Stimulated activated naive B cell treated with anti-CD40 and anti-IgM and Interleukin-4, amounts not matched to agents 10 μg/mL and 1 μg/mL and 100 μg/mL, for 72 hours (primary cell): ENCODE measurements around the gene RBM20.
A peak's percentile ranks its signal among the peaks of the same experiment; 100 is the strongest.
"Not testable (repeated sequence)": the region's sequence is repeated elsewhere in the genome, so short reads cannot be mapped to it uniquely, and the experiment has no call there.

Experiments used
- ATAC-seq, 2 donors: fragments of 150-1000 bp; cut with Tn5 transposase; replicated peaks; 2 replicates each; pipeline ENCODE4 v1.10.0; 2021; ENCODE audit warnings: moderate library complexity in 1 of 2
- DNase-seq: peaks from one replicate; pipeline ENCODE4 v3.0.0; 2021
- H3K27ac Mint-ChIP-seq: one replicate; pipeline ENCODE4 v1.8.0; 2022; ENCODE audit warnings: mild to moderate bottlenecking, mixed read lengths
- H3K27me3 Mint-ChIP-seq, 2 donors: one replicate each; pipeline ENCODE4 v1.8.0; 2022; ENCODE audit warnings: mixed read lengths in 2 of 2
- H3K36me3 Mint-ChIP-seq, 2 donors: one replicate each; pipeline ENCODE4 v1.8.0; 2022; ENCODE audit warnings: mixed read lengths in 2 of 2, mild to moderate bottlenecking in 1 of 2
- H3K4me1 Mint-ChIP-seq, 2 donors: one replicate each; pipeline ENCODE4 v1.8.0; 2022; ENCODE audit warnings: mixed read lengths in 2 of 2, mild to moderate bottlenecking in 1 of 2
- H3K4me3 Mint-ChIP-seq, 2 donors: one replicate each; pipeline ENCODE4 v1.8.0; 2022; ENCODE audit warnings: mild to moderate bottlenecking in 2 of 2, mixed read lengths in 2 of 2, moderate library complexity in 1 of 2
- H3K9me3 Mint-ChIP-seq, 2 donors: one replicate each; pipeline ENCODE4 v1.8.0; 2022; ENCODE audit warnings: mixed read lengths in 2 of 2, mild to moderate bottlenecking in 1 of 2

Gene RBM20

DNA sequence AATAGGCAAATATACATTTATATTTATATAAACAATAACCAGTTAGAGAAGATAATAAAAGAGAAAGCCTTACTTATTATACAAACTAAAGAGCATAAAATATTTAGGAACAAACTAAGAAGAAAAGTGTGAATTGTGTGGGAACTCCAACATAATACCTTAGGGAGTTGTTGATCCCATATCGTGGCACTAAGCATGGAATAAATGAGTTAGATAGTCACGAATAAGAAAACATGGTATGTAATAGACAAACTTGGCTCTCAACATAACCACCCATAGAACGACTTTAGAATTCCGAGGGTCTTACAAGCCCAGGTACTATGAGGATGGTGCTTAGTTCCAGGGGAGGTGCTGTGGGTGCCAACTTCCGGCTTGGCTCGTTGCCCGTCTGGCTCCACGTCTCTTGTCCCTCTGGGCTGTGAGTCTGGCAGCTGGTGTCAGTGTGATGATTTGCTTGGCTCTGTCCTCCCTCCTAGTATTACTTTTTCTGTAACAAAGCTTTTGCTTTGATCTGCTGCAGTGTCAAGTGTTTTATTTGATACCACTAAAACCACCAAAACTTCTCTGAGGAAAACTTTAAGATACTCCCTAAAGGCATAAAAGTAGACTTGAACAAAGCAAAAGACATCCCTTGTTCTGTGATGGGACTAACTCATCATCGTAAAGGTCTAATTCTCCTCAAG lies 9.5 kb upstream of the RBM20 start:
- Mint-ChIP-seq H3K27me3 (peaks cover 12 to 23% of the 10 kb centered on the region in 2 donors), H3K36me3 (no peaks in the 10 kb centered on the region), H3K4me3 (no peak overlapping the region), H3K27ac (no peak overlapping the region), H3K4me1 (no peaks in the 10 kb centered on the region), H3K9me3 (no peaks in the 10 kb centered on the region)
- ATAC-seq (no peak), DNase-seq (no peak)

- Mint-ChIP-seq H3K4me1 (peaks cover 3 to 5% of the 10 kb centered on the region in 2 donors), H3K9me3 (no peaks in the 10 kb centered on the region), H3K27me3 (peaks cover 21 to 34% of the 10 kb centered on the region in 2 donors), H3K27ac (no peak overlapping the region), H3K36me3 (no peaks in the 10 kb centered on the region), H3K4me3 (no peak overlapping the region)
- no peak for ATAC-seq
- no peak for DNase-seq
Observed at GRCh38 chr10:110636572-110636931, 7.6 kb upstream of the RBM20 start.

- Mint-ChIP-seq H3K4me3 (no peak overlapping the region), H3K27ac (no peak overlapping the region), H3K27me3 (peaks cover 23 to 38% of the 10 kb centered on the region in 2 donors), H3K36me3 (no peaks in the 10 kb centered on the region), H3K9me3 (no peaks in the 10 kb centered on the region), H3K4me1 (peaks cover 3 to 5% of the 10 kb centered on the region in 2 donors)
- ATAC-seq = no peak
- DNase-seq = no peak
Observed at GRCh38 chr10:110636932-110637557, 7.1 kb upstream of the RBM20 start.

- Mint-ChIP-seq H3K36me3 (peaks cover 0 to under 1% of the 10 kb centered on the region in 2 donors), H3K9me3 (no peaks in the 10 kb centered on the region), H3K4me1 (peaks cover 6 to 8% of the 10 kb centered on the region in 2 donors), H3K4me3 (no peak overlapping the region), H3K27me3 (peaks cover 28 to 43% of the 10 kb centered on the region in 2 donors), H3K27ac (no peak overlapping the region)
- DNase-seq (no peak), ATAC-seq (no peak)
Observed at GRCh38 chr10:110637558-110638053, 6.5 kb upstream of the RBM20 start.

DNA sequence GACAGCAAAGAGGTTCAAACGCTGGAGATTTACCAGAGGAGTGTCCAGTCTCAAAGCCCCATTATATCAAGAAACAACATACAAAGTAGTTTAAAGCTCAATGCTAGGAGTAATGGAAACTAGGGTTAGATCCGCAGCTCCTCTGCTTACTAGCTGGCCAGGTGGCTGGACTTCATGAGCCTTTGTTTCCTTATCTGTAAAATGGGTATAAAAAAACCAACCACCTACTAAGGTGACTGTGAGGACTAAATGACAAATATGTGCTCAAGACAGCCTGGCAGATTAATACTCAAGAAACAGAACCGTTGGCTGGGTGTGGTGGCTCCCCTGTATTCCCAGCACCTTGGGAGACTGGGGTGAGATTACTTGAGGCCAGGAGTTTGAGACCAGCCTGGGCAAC lies 5.8 kb upstream of the RBM20 start:
- Mint-ChIP-seq H3K36me3 (peaks cover 0 to 2% of the 10 kb centered on the region in 2 donors), H3K27me3 (peaks cover 34 to 50% of the 10 kb centered on the region in 2 donors), H3K27ac (no peak overlapping the region), H3K9me3 (no peaks in the 10 kb centered on the region), H3K4me3 (no peak overlapping the region), H3K4me1 (peaks cover 10 to 15% of the 10 kb centered on the region in 2 donors)
- no peak for DNase-seq
- ATAC-seq = no peak

- ATAC-seq, H3K9me3 Mint-ChIP-seq, DNase-seq, H3K4me3 Mint-ChIP-seq, H3K27ac Mint-ChIP-seq, H3K36me3 Mint-ChIP-seq: not testable (repeated sequence)
- Mint-ChIP-seq H3K27me3 (peaks cover 35 to 54% of the 10 kb centered on the region in 2 donors), H3K4me1 (peaks cover 11 to 19% of the 10 kb centered on the region in 2 donors)
Observed at GRCh38 chr10:110639046-110639445, 5.1 kb upstream of the RBM20 start.

DNA sequence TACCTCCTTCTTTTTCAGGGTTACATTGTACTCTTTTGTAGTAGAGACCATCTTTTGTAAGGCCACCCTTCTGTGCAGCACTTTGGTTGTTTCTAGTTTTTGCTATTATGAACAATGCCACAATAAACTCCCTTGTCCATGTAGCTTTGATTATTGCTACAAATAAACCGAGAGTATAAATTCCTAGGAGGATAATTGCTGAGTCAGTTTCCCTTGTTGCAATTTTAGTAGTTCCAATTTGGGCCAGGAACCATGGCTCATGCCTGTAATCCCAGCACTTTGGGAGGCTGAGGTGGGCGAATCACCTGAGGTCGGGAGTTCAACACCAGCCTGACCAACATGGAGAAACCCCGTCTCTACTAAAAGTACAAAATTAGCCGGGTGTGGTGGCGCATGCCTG lies 4.3 kb upstream of the RBM20 start:
- ATAC-seq, H3K4me3 Mint-ChIP-seq, H3K27ac Mint-ChIP-seq, DNase-seq, H3K36me3 Mint-ChIP-seq, H3K9me3 Mint-ChIP-seq: not testable (repeated sequence)
- peaks cover 13 to 23% of the 10 kb centered on the region in 2 donors for H3K4me1 Mint-ChIP-seq
- H3K27me3 Mint-ChIP-seq = peaks cover 38 to 55% of the 10 kb centered on the region in 2 donors

DNA sequence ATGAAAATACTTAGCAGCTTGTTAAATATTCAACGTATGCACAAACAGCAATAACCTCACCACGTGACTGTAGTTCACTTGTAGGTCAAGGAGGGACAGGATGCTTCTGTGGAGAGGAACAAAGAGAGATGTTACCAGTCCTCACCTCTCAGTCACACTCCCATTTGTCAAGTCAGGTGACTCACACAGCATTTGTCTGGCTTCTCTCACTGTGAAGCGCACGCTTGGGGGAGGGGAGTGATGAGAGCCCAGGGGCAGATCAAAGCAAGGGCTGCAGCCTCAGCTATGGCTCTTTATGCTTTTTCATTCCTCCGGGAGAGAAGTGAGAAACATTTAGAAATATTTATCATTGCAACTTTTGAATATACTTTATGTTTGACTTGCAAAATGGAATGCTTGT lies 2.9 kb upstream of the RBM20 start:
- no peak for DNase-seq
- H3K27me3 Mint-ChIP-seq = peaks cover 44 to 55% of the 10 kb centered on the region in 2 donors
- H3K27ac Mint-ChIP-seq = no peak overlapping the region
- H3K4me1 Mint-ChIP-seq = peaks cover 15 to 26% of the 10 kb centered on the region in 2 donors
- H3K36me3 Mint-ChIP-seq = peaks cover 0 to 2% of the 10 kb centered on the region in 2 donors
- no peaks in the 10 kb centered on the region for H3K9me3 Mint-ChIP-seq
- peak; percentile 56 to 63 for ATAC-seq
- no peak overlapping the region for H3K4me3 Mint-ChIP-seq

DNA sequence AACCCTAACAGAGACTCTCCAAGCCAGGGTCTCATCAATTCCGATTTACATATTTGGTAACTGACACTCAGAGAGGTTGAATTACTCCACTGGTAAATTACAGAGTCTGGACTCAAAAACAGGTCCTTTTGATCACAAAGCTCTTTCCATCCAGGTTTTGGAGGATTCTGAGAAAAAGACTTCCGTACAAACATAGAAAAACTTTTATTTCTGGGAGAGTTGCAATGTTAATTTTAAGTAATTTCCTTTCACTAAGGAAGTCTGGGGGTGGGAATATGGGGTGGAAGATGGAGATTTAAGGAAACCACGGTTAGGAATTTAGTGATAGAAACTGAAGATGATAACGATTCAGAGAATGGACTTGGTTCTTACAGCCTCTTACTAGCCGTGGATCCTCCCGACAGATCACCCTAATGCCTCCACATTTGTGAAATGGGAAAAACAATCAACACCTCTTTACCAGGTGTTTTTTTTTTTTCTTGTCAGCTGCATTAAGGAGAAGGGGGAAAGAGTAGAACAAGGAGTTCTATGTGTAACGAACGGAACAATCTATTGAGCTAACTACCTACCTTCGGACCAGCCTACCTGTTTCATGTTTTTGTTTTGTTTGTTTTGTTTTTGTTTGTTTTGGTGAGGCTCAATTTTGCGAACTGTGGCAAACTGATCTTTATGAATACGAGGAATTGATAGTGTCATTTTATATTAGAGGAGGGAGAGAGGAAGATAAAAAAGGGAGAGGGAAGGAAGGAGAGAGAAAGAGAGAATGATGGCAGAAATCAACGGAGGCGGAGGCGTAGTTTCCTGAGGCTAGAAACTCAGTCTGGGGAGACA lies 1.7 kb upstream of the RBM20 start:
- Mint-ChIP-seq H3K36me3 (peaks cover 0 to 2% of the 10 kb centered on the region in 2 donors), H3K4me3 (peak overlapping the region; percentile 62 to 85), H3K4me1 (peaks cover 15 to 26% of the 10 kb centered on the region in 2 donors), H3K27me3 (peaks cover 40 to 52% of the 10 kb centered on the region in 2 donors), H3K9me3 (no peaks in the 10 kb centered on the region), H3K27ac (no peak overlapping the region)
- no peak for ATAC-seq
- DNase-seq = no peak

GRCh38 chr10:110643035-110643652 lies 992 bp upstream of the RBM20 start:
- no peak for DNase-seq
- Mint-ChIP-seq H3K36me3 (peaks cover 0 to 2% of the 10 kb centered on the region in 2 donors), H3K4me3 (peak overlapping the region; percentile 85), H3K27ac (peak overlapping the region; percentile 33), H3K4me1 (peaks cover 15 to 26% of the 10 kb centered on the region in 2 donors), H3K9me3 (no peaks in the 10 kb centered on the region), H3K27me3 (peaks cover 34 to 44% of the 10 kb centered on the region in 2 donors)
- ATAC-seq = peak; percentile 20 to 35

GRCh38 chr10:110644598-110645462 lies 694 bp downstream of the RBM20 start:
- H3K27me3 Mint-ChIP-seq = peaks cover 39 to 41% of the 10 kb centered on the region in 2 donors
- ATAC-seq (no peak), DNase-seq (no peak)
- peaks cover 0 to 2% of the 10 kb centered on the region in 2 donors for H3K36me3 Mint-ChIP-seq
- H3K9me3 Mint-ChIP-seq = no peaks in the 10 kb centered on the region
- H3K27ac Mint-ChIP-seq = no peak overlapping the region
- peak overlapping the region; percentile 69 to 79 for H3K4me3 Mint-ChIP-seq
- H3K4me1 Mint-ChIP-seq = peaks cover 22 to 33% of the 10 kb centered on the region in 2 donors

GRCh38 chr10:110646417-110647135 lies 2.4 kb downstream of the RBM20 start:
- Mint-ChIP-seq H3K4me1 (peaks cover 28 to 44% of the 10 kb centered on the region in 2 donors), H3K4me3 (no peak overlapping the region), H3K9me3 (no peaks in the 10 kb centered on the region), H3K27me3 (peaks cover 30 to 32% of the 10 kb centered on the region in 2 donors), H3K36me3 (peaks cover 0 to 2% of the 10 kb centered on the region in 2 donors), H3K27ac (no peak overlapping the region)
- DNase-seq (no peak), ATAC-seq (no peak)

DNA sequence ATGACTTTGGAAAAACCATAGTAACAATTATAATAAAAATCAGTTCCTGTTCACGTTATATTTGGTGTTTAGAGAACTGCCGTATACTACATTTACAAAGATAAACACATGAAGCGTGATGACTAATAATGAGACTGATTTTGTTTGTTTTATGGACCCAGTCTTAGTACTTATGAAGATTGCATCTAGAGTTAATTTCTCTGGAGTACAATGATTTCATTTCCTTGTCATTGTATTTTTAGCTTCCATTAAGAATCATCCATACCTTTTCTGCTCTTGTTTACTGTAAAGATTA lies 2.9 kb downstream of the RBM20 start:
- H3K27me3 Mint-ChIP-seq = peaks cover 26 to 30% of the 10 kb centered on the region in 2 donors
- H3K4me3 Mint-ChIP-seq = no peak overlapping the region
- H3K36me3 Mint-ChIP-seq = peaks cover 0 to 2% of the 10 kb centered on the region in 2 donors
- DNase-seq = no peak
- H3K27ac Mint-ChIP-seq = no peak overlapping the region
- H3K9me3 Mint-ChIP-seq = no peaks in the 10 kb centered on the region
- no peak for ATAC-seq
- peaks cover 30 to 48% of the 10 kb centered on the region in 2 donors for H3K4me1 Mint-ChIP-seq
